ENCODE results near the gene P2RY8. TPM values are rescaled to one million over a fixed set of nuclear protein-coding genes. Genes with fewer than 3 reads are reported as not detected.

The P2RY8 gene
- total and polyA plus RNA-seq, 10 of the 15 experiments (the other 5 are each of a cell fraction or from before 2014, with no cell fraction given), result 2.0 to 64.4 (median 36.5) TPM

DNA sequence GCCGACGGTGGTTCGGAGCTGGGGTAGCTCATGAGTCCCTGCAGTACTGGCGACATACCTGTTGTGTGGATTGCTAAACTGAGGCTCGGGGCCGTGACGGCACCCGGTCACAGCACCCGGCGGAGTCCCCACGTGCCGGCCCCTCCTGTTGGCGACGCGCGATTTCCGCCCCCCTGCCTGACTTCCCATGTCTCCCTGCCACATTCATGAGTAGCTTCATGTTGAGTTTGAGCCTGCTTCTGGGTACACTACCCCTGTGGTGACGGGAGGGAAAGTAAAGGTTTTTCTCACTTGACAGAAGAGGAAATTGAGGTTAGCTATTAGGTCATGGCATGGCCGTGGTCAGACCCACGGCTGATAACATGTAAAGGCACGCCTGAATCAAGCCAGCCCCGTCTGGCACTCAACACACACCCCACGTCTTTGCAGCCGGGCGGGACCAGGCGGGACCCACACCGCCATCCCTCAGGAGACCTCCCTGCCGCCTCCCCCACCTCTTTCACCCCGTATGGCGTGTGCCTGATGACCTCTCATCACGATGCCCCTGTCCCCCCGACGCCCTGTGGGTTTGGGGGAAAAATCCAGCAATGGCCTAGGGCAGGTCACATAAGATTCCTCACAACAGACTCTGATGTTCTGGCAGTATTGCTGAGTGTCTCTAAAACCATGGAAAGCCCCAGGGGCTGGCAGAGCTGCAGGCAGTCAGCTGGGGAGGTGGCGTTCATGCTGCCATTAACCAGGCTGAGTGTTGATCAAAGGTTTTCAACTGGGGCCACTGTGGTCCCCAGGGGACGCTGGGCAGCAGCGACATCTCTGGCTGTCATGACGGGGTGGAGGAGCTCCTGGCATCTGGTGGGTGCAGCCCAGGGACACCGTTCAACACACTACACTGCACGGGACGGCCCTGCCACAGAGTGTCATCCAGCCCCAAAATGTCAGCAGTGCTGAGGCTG is 29.2 kb downstream of the P2RY8 start (continued):
- TF ChIP-seq, protein P1, sequence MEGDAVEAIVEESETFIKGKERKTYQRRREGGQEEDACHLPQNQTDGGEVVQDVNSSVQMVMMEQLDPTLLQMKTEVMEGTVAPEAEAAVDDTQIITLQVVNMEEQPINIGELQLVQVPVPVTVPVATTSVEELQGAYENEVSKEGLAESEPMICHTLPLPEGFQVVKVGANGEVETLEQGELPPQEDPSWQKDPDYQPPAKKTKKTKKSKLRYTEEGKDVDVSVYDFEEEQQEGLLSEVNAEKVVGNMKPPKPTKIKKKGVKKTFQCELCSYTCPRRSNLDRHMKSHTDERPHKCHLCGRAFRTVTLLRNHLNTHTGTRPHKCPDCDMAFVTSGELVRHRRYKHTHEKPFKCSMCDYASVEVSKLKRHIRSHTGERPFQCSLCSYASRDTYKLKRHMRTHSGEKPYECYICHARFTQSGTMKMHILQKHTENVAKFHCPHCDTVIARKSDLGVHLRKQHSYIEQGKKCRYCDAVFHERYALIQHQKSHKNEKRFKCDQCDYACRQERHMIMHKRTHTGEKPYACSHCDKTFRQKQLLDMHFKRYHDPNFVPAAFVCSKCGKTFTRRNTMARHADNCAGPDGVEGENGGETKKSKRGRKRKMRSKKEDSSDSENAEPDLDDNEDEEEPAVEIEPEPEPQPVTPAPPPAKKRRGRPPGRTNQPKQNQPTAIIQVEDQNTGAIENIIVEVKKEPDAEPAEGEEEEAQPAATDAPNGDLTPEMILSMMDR (IDR thresholded peaks at IDR 0.05 in 2 of 3, conservative IDR thresholded peaks at IDR 0.05 in 1 of 3; ENCODE audit: control insufficient read depth in 2 of 3, extremely low read depth in 1 of 3, insufficient read depth in 1 of 3, low read depth in 3 of 3, low read length in 3 of 3), result no peak
- TF ChIP-seq PAX5 (IDR thresholded peaks at IDR 0.05; ENCODE audit: borderline replicate concordance, low read depth, low read length) (peak; percentile 87), BCL11A (IDR thresholded peaks at IDR 0.05; ENCODE audit: low read depth, low read length) (peak; percentile 93), IKZF1 (conservative IDR thresholded peaks at IDR 0.05) (peak; percentile 97), ZSCAN29 (IDR thresholded peaks at IDR 0.05) (peak; percentile 41), WRNIP1 (IDR thresholded peaks at IDR 0.05; ENCODE audit: borderline replicate concordance, low read depth, low read length) (no peak), EGR1 (IDR thresholded peaks at IDR 0.05; ENCODE audit: borderline replicate concordance in 1 of 2, low read depth in 2 of 2, low read length in 2 of 2) (peak in 1 of 2 experiments; percentile 27; a peak in 1 of 3 replicates), ZNF24 (IDR thresholded peaks at IDR 0.05) (peak; percentile 46; the same call in 1 of the 2 replicates), ESRRA (IDR thresholded peaks at IDR 0.05; ENCODE audit: low read length) (no peak), KLF5 (IDR thresholded peaks at IDR 0.05; ENCODE audit: partially characterized antibody) (peak; percentile 77), CREM (IDR thresholded peaks at IDR 0.05; ENCODE audit: low read depth) (peak; percentile 89), NRF1 (conservative IDR thresholded peaks at IDR 0.05; ENCODE audit: low read depth, low read length) (no peak), SREBF1 (IDR thresholded peaks at IDR 0.05; ENCODE audit: low read length) (no peak)
- TF ChIP-seq, protein P2, sequence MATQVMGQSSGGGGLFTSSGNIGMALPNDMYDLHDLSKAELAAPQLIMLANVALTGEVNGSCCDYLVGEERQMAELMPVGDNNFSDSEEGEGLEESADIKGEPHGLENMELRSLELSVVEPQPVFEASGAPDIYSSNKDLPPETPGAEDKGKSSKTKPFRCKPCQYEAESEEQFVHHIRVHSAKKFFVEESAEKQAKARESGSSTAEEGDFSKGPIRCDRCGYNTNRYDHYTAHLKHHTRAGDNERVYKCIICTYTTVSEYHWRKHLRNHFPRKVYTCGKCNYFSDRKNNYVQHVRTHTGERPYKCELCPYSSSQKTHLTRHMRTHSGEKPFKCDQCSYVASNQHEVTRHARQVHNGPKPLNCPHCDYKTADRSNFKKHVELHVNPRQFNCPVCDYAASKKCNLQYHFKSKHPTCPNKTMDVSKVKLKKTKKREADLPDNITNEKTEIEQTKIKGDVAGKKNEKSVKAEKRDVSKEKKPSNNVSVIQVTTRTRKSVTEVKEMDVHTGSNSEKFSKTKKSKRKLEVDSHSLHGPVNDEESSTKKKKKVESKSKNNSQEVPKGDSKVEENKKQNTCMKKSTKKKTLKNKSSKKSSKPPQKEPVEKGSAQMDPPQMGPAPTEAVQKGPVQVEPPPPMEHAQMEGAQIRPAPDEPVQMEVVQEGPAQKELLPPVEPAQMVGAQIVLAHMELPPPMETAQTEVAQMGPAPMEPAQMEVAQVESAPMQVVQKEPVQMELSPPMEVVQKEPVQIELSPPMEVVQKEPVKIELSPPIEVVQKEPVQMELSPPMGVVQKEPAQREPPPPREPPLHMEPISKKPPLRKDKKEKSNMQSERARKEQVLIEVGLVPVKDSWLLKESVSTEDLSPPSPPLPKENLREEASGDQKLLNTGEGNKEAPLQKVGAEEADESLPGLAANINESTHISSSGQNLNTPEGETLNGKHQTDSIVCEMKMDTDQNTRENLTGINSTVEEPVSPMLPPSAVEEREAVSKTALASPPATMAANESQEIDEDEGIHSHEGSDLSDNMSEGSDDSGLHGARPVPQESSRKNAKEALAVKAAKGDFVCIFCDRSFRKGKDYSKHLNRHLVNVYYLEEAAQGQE (IDR thresholded peaks at IDR 0.05; ENCODE audit: low read depth, low read length), result no peak
- TF ChIP-seq, protein P3, sequence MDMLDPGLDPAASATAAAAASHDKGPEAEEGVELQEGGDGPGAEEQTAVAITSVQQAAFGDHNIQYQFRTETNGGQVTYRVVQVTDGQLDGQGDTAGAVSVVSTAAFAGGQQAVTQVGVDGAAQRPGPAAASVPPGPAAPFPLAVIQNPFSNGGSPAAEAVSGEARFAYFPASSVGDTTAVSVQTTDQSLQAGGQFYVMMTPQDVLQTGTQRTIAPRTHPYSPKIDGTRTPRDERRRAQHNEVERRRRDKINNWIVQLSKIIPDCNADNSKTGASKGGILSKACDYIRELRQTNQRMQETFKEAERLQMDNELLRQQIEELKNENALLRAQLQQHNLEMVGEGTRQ (IDR thresholded peaks at IDR 0.05; ENCODE audit: borderline replicate concordance, low read depth, low read length), result no peak
- TF ChIP-seq, protein P4, sequence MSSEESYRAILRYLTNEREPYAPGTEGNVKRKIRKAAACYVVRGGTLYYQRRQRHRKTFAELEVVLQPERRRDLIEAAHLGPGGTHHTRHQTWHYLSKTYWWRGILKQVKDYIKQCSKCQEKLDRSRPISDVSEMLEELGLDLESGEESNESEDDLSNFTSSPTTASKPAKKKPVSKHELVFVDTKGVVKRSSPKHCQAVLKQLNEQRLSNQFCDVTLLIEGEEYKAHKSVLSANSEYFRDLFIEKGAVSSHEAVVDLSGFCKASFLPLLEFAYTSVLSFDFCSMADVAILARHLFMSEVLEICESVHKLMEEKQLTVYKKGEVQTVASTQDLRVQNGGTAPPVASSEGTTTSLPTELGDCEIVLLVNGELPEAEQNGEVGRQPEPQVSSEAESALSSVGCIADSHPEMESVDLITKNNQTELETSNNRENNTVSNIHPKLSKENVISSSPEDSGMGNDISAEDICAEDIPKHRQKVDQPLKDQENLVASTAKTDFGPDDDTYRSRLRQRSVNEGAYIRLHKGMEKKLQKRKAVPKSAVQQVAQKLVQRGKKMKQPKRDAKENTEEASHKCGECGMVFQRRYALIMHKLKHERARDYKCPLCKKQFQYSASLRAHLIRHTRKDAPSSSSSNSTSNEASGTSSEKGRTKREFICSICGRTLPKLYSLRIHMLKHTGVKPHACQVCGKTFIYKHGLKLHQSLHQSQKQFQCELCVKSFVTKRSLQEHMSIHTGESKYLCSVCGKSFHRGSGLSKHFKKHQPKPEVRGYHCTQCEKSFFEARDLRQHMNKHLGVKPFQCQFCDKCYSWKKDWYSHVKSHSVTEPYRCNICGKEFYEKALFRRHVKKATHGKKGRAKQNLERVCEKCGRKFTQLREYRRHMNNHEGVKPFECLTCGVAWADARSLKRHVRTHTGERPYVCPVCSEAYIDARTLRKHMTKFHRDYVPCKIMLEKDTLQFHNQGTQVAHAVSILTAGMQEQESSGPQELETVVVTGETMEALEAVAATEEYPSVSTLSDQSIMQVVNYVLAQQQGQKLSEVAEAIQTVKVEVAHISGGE (CRISPR knock-in tag; IDR thresholded peaks at IDR 0.05), result no peak
- TF ChIP-seq, protein P5, sequence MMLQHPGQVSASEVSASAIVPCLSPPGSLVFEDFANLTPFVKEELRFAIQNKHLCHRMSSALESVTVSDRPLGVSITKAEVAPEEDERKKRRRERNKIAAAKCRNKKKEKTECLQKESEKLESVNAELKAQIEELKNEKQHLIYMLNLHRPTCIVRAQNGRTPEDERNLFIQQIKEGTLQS (IDR thresholded peaks at IDR 0.05; ENCODE audit: borderline replicate concordance, extremely low read depth, low read depth, low read length), result no peak
